ENCODE measurements around the gene SCART1. TPM values are rescaled to one million over a fixed set of nuclear protein-coding genes. Genes with fewer than 3 reads are reported as not detected.
"Not testable (repeated sequence)": the region's sequence is repeated elsewhere in the genome, so short reads cannot be mapped to it uniquely, and the experiment has no call there.

The SCART1 gene
- polyA plus RNA-seq, 1 donor, result 2.3 TPM

DNA sequence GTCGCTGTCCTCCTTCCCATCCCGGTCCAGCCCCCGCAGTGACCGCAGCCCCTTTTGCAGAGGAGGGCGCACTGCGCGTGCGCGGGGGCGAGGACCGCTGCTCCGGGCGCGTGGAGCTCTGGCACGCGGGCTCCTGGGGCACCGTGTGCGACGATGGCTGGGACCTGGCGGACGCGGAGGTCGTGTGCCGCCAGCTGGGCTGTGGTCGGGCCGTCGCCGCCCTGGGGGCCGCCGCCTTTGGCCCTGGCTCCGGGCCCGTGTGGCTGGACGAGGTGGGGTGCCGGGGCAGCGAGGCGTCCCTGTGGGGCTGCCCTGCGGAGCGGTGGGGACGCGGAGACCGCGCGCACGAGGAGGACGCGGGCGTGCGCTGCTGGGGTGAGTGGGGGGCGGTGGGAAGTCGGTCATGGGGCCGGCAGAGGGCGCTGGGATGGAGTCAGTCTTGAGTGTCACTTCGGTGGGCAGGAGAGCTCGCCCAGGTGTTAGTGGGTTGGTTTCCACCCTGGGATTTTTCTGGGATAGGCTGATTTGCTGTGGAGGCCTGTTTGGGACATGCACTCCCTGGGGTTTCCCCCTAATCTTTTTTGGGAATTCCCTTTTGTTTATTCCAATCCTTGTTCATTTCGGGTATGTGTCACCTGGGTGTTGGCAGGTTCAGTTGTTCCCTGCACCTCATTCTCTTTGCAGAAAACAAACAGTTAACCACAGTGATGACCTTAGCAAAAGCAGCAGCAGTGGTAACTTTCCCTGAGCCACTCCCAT is 11.6 kb downstream of the SCART1 start:
- DNase-seq, result no peak

DNA sequence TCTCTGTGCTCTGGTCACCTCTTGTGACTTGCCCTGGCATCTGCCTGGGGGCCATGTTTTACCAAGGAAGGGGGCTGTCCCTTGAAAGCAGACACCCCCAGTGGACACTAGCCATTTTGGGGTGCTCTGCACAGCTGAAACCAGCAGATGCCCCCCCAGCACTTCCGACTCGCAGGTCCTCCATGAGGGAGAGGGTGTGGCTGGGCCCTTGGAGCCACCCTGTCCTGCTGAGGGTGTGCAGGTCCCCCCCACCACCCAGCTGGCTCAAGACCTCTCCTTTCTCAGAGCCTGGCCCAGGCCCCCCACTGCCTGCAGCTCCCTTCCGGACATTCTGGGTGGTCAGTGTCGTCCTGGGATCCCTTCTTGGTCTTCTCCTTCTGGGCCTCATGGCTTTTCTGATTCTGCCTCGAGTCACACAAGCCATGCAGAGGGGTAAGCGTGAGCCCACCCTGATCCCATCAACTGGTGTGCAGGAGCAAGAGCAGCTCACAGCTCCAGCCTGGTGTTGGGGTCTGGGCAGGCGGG is 12.3 kb downstream of the SCART1 start:
- Histone ChIP-seq H3K4me3 (ENCODE audit: low read length) (no peak overlapping the region), H3K27me3 (ENCODE audit: control insufficient read depth, insufficient read depth, low read length) (peaks cover 9% of the 10 kb centered on the region), H3K4me1 (ENCODE audit: control insufficient read depth, insufficient read depth, low read length) (no peaks in the 10 kb centered on the region), H3K9me3 (ENCODE audit: control insufficient read depth, low read depth, low read length) (no peaks in the 10 kb centered on the region), H3K27ac (ENCODE audit: low read length) (no peak overlapping the region), H3K36me3 (ENCODE audit: control insufficient read depth, insufficient read depth, low read length) (no peaks in the 10 kb centered on the region)
- no peak for DNase-seq
- WGBS (ENCODE audit: insufficient coverage, low lambda C conversion rate), result no CpG with 5 or more reads among the region's 7 CpGs

More for the DNA sequence above, 11.6 kb downstream of the SCART1 start:
- H3K36me3 ChIP-seq (ENCODE audit: control insufficient read depth, insufficient read depth, low read length), result no peaks in the 10 kb centered on the region
- no CpG with 5 or more reads among the region's 55 CpGs for WGBS (ENCODE audit: insufficient coverage, low lambda C conversion rate)
- H3K9me3 ChIP-seq (ENCODE audit: control insufficient read depth, low read depth, low read length), result no peaks in the 10 kb centered on the region
- H3K27ac ChIP-seq (ENCODE audit: low read length), result no peak overlapping the region
- H3K4me3 ChIP-seq (ENCODE audit: low read length), result no peak overlapping the region
- H3K27me3 ChIP-seq (ENCODE audit: control insufficient read depth, insufficient read depth, low read length), result peaks cover 9% of the 10 kb centered on the region
- H3K4me1 ChIP-seq (ENCODE audit: control insufficient read depth, insufficient read depth, low read length), result no peaks in the 10 kb centered on the region

GRCh38 chr10:133466683-133467275 is 13.0 kb downstream of the SCART1 start:
- no peak overlapping the region for H3K4me3 ChIP-seq (ENCODE audit: low read length)
- H3K4me1 ChIP-seq (ENCODE audit: control insufficient read depth, insufficient read depth, low read length), result no peaks in the 10 kb centered on the region
- no peak for DNase-seq
- H3K27ac ChIP-seq (ENCODE audit: low read length), result no peak overlapping the region
- no CpG with 5 or more reads among the region's 7 CpGs for WGBS (ENCODE audit: insufficient coverage, low lambda C conversion rate)
- H3K27me3 ChIP-seq (ENCODE audit: control insufficient read depth, insufficient read depth, low read length), result peaks cover 9% of the 10 kb centered on the region
- H3K36me3 ChIP-seq (ENCODE audit: control insufficient read depth, insufficient read depth, low read length), result no peaks in the 10 kb centered on the region
- peaks cover 1% of the 10 kb centered on the region for H3K9me3 ChIP-seq (ENCODE audit: control insufficient read depth, low read depth, low read length)

- WGBS (ENCODE audit: insufficient coverage, low lambda C conversion rate), result no CpG with 5 or more reads among the region's 17 CpGs
Observed at GRCh38 chr10:133467286-133467911, 13.7 kb downstream of the SCART1 start.

DNA sequence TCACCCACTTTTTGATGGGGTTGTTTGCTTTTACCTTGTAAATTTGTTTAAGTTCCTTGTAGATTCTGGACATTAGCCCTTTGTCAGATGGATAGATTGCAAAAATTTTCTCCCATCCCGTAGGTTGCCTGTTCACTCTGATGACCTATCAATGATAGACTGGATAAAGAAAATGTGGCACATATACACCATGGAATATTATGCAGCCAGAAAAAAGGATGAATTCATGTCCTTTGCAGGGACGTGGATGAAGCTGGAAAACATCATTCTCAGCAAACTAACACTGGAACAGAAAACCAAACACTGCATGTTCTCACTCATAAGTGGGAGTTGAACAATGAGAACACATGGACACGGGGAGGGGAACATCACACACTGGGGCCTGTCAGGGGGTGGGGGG is 15.5 kb downstream of the SCART1 start:
- H3K27me3 ChIP-seq (ENCODE audit: control insufficient read depth, insufficient read depth, low read length); H3K27ac ChIP-seq (ENCODE audit: low read length); H3K36me3 ChIP-seq (ENCODE audit: control insufficient read depth, insufficient read depth, low read length); H3K4me3 ChIP-seq (ENCODE audit: low read length); H3K4me1 ChIP-seq (ENCODE audit: control insufficient read depth, insufficient read depth, low read length); H3K9me3 ChIP-seq (ENCODE audit: control insufficient read depth, low read depth, low read length); DNase-seq: not testable (repeated sequence)
- WGBS (ENCODE audit: insufficient coverage, low lambda C conversion rate), result no CpG with 5 or more reads among the region's 3 CpGs

More at GRCh38 chr10:133467286-133467911, 13.7 kb downstream of the SCART1 start:
- no peak overlapping the region for H3K27ac ChIP-seq (ENCODE audit: low read length)
- no peaks in the 10 kb centered on the region for H3K4me1 ChIP-seq (ENCODE audit: control insufficient read depth, insufficient read depth, low read length)
- H3K27me3 ChIP-seq (ENCODE audit: control insufficient read depth, insufficient read depth, low read length), result peaks cover 9% of the 10 kb centered on the region
- no peaks in the 10 kb centered on the region for H3K36me3 ChIP-seq (ENCODE audit: control insufficient read depth, insufficient read depth, low read length)
- DNase-seq, result no peak
- peaks cover 2% of the 10 kb centered on the region for H3K9me3 ChIP-seq (ENCODE audit: control insufficient read depth, low read depth, low read length)
- H3K4me3 ChIP-seq (ENCODE audit: low read length), result no peak overlapping the region

DNA sequence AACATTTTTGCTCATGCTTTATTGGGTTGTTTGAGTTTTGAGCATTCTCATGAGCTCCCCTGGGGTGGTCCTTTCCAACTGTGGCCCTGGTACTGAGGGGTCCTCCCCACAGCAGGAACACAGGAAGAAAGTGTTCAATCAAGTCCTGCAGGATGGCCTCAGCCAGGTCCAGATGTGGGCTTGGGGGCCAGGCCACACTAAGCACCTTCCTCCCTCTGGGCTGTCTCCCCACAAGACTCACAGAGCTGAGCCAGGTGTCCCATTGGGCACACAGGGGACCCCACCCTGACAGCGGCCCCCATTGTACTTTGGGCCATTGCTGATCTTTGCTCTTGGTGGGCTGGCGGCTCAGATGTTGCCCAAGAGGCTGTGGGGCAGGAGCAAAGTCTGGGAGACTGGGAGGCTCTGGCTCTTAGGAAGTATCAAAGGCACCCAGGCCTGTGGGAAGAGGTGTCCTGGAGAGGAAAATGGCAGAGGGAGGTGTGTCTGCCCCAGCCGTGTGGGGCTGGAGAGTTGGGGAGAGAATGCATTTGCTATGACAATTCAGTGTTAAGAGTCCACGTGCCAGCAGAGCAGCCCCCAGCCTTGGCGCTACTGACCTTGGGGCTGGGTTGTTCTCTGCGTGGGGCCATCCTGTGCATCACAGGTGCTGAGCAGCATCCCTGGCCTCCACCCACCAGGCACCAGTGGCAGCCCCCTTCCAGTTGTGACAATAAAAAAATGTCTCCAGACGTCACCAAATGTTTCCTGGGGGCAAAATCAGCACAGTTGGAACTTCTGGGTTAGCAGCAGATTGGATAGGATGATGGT is 17.8 kb downstream of the SCART1 start:
- no peak for DNase-seq
- no peaks in the 10 kb centered on the region for H3K36me3 ChIP-seq (ENCODE audit: control insufficient read depth, insufficient read depth, low read length)
- no CpG with 5 or more reads among the region's 7 CpGs for WGBS (ENCODE audit: insufficient coverage, low lambda C conversion rate)
- H3K4me1 ChIP-seq (ENCODE audit: control insufficient read depth, insufficient read depth, low read length), result no peaks in the 10 kb centered on the region
- H3K4me3 ChIP-seq (ENCODE audit: low read length), result no peak overlapping the region
- H3K27ac ChIP-seq (ENCODE audit: low read length), result no peak overlapping the region
- peaks cover 2% of the 10 kb centered on the region for H3K9me3 ChIP-seq (ENCODE audit: control insufficient read depth, low read depth, low read length)
- no peaks in the 10 kb centered on the region for H3K27me3 ChIP-seq (ENCODE audit: control insufficient read depth, insufficient read depth, low read length)

DNA sequence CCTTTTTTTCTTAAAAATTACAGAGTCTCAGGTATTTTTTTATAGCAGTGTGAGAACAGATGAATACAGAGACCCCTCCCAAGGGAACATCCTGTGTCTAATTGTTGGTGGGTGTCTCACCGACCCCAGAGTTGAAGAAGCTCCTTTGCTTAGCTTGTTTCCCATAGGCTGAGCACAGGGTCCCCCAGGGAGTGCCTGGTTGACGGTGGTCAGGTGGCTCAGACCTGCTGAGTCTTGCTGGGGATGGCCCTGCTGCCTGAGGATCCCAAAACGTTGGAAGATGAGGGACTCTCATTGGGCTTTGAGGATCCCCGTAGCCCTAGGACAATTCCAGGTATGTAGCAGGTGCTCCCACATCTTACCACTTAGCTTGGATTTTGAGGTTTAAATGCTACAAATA is 19.5 kb downstream of the SCART1 start:
- peaks cover 2% of the 10 kb centered on the region for H3K9me3 ChIP-seq (ENCODE audit: control insufficient read depth, low read depth, low read length)
- H3K4me3 ChIP-seq (ENCODE audit: low read length), result no peak overlapping the region
- no peaks in the 10 kb centered on the region for H3K27me3 ChIP-seq (ENCODE audit: control insufficient read depth, insufficient read depth, low read length)
- no peaks in the 10 kb centered on the region for H3K4me1 ChIP-seq (ENCODE audit: control insufficient read depth, insufficient read depth, low read length)
- no peak for DNase-seq
- no peaks in the 10 kb centered on the region for H3K36me3 ChIP-seq (ENCODE audit: control insufficient read depth, insufficient read depth, low read length)
- WGBS (ENCODE audit: insufficient coverage, low lambda C conversion rate), result no CpG with 5 or more reads among the region's 4 CpGs
- no peak overlapping the region for H3K27ac ChIP-seq (ENCODE audit: low read length)

DNA sequence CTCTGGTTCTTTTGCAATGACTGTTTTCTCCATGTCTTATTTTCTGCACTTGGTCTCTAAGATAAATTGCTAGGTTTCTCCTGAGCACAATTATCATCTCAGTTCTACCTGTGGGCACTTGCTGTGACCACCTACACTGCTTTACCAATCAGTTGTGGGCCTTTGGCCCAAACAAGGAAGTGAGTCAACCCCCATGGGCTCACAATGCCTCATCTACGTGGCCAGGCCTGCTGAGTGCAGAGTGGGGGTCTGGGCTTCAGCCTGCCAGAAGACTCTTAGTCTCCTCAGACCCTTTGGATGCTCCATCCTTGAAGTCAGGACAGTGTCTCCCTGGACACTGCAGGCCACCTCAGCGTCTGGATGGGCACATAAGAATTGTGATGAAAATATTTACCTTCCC is 20.3 kb downstream of the SCART1 start:
- no peak for DNase-seq
- no peaks in the 10 kb centered on the region for H3K4me1 ChIP-seq (ENCODE audit: control insufficient read depth, insufficient read depth, low read length)
- H3K4me3 ChIP-seq (ENCODE audit: low read length), result no peak overlapping the region
- H3K27me3 ChIP-seq (ENCODE audit: control insufficient read depth, insufficient read depth, low read length), result no peaks in the 10 kb centered on the region
- H3K27ac ChIP-seq (ENCODE audit: low read length), result no peak overlapping the region
- WGBS (ENCODE audit: insufficient coverage, low lambda C conversion rate), result no CpG with 5 or more reads among the region's 2 CpGs
- H3K36me3 ChIP-seq (ENCODE audit: control insufficient read depth, insufficient read depth, low read length), result no peaks in the 10 kb centered on the region
- H3K9me3 ChIP-seq (ENCODE audit: control insufficient read depth, low read depth, low read length), result peaks cover 2% of the 10 kb centered on the region

GRCh38 chr10:133474665-133475424 is 21.1 kb downstream of the SCART1 start:
- Histone ChIP-seq H3K4me1 (ENCODE audit: control insufficient read depth, insufficient read depth, low read length) (no peaks in the 10 kb centered on the region), H3K36me3 (ENCODE audit: control insufficient read depth, insufficient read depth, low read length) (no peaks in the 10 kb centered on the region), H3K27me3 (ENCODE audit: control insufficient read depth, insufficient read depth, low read length) (no peaks in the 10 kb centered on the region), H3K27ac (ENCODE audit: low read length) (no peak overlapping the region), H3K9me3 (ENCODE audit: control insufficient read depth, low read depth, low read length) (peaks cover 2% of the 10 kb centered on the region), H3K4me3 (ENCODE audit: low read length) (no peak overlapping the region)
- 92% methylated on average over 2 of the region's 12 CpGs for WGBS (ENCODE audit: insufficient coverage, low lambda C conversion rate)
- DNase-seq, result no peak
